K562 (cell line): ENCODE measurements around the gene ADGRE3. TPM values are rescaled to one million over a fixed set of nuclear protein-coding genes. Genes with fewer than 3 reads are reported as not detected.

Experiments
- polyA plus RNA-seq, 8 experiments: library from polyadenylated mRNA; depleted of rRNA in 4 of 8; stranded (reverse) in 5 of 8; unstranded in 3 of 8; fragments of >200 nt; fragmentation: Nextera tagmentation in 2 of 8; fragmentation: Illumina TruSeq in 1 of 8; extraction: Ambion mirVana in 2 of 8; extraction: Trizol in 1 of 8; gene quantifications; 2 replicates each; pipeline versions ENCODE4 v1.2.1 to v1.2.3, GENCODE V29; 2011 to 2014; ENCODE audit warnings: inconsistent platforms in 1 of 8, missing spikeins in 1 of 8
- total RNA-seq, 7 experiments: library from RNA; depleted of rRNA in 6 of 7; stranded (reverse); fragments of >200 nt in 6 of 7; fragmentation: Illumina TruSeq in 2 of 7; extraction: Trizol in 2 of 7; gene quantifications; 2 replicates each; pipeline versions ENCODE4 v1.2.1 to v1.2.3, GENCODE V29; 2011 to 2021; ENCODE audit warnings: low replicate concordance in 1 of 7
- TF ChIP-seq, protein P1 (sequence below): fragments of 200-600 bp; sonication (generic); IDR thresholded peaks from one replicate; pipeline ENCODE4 v1.6.1; 2012; ENCODE audit warnings: mild to moderate bottlenecking, low read depth, low read length, inconsistent platforms

The ADGRE3 gene
- total and polyA plus RNA-seq, 9 of the 15 experiments (the other 6 are each of a cell fraction or from before 2014, with no cell fraction given), result not detected

DNA sequence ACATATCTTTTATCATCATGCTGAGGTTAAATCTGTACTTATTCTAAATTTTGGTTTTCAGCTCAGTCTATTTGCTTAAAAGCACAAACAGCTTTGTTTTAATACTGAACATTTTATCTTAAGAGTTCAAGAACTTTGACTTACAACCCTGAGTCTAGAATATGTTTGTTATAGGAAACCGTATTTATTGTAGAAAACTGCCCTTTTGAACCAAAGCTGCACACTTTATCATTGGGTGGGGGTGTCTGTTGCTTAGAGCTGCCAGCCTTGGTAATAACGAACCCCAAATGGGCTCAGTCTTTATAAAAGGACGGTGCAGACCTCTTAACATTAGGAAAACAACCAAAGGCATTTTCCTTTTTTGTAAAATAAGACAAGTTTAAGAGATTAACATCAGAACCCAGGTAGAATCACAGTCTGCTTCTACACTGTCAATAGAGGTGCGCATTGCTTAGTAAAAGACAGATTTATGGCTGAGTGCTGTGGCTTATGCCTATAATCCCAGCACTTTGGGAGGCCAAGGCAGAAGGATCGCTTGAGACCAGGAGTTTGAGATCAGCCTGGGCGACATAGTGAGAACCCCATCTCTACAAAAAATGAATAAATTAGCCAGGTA, 14.7 kb downstream of the ADGRE3 start (continued):
- TF ChIP-seq, protein P1, sequence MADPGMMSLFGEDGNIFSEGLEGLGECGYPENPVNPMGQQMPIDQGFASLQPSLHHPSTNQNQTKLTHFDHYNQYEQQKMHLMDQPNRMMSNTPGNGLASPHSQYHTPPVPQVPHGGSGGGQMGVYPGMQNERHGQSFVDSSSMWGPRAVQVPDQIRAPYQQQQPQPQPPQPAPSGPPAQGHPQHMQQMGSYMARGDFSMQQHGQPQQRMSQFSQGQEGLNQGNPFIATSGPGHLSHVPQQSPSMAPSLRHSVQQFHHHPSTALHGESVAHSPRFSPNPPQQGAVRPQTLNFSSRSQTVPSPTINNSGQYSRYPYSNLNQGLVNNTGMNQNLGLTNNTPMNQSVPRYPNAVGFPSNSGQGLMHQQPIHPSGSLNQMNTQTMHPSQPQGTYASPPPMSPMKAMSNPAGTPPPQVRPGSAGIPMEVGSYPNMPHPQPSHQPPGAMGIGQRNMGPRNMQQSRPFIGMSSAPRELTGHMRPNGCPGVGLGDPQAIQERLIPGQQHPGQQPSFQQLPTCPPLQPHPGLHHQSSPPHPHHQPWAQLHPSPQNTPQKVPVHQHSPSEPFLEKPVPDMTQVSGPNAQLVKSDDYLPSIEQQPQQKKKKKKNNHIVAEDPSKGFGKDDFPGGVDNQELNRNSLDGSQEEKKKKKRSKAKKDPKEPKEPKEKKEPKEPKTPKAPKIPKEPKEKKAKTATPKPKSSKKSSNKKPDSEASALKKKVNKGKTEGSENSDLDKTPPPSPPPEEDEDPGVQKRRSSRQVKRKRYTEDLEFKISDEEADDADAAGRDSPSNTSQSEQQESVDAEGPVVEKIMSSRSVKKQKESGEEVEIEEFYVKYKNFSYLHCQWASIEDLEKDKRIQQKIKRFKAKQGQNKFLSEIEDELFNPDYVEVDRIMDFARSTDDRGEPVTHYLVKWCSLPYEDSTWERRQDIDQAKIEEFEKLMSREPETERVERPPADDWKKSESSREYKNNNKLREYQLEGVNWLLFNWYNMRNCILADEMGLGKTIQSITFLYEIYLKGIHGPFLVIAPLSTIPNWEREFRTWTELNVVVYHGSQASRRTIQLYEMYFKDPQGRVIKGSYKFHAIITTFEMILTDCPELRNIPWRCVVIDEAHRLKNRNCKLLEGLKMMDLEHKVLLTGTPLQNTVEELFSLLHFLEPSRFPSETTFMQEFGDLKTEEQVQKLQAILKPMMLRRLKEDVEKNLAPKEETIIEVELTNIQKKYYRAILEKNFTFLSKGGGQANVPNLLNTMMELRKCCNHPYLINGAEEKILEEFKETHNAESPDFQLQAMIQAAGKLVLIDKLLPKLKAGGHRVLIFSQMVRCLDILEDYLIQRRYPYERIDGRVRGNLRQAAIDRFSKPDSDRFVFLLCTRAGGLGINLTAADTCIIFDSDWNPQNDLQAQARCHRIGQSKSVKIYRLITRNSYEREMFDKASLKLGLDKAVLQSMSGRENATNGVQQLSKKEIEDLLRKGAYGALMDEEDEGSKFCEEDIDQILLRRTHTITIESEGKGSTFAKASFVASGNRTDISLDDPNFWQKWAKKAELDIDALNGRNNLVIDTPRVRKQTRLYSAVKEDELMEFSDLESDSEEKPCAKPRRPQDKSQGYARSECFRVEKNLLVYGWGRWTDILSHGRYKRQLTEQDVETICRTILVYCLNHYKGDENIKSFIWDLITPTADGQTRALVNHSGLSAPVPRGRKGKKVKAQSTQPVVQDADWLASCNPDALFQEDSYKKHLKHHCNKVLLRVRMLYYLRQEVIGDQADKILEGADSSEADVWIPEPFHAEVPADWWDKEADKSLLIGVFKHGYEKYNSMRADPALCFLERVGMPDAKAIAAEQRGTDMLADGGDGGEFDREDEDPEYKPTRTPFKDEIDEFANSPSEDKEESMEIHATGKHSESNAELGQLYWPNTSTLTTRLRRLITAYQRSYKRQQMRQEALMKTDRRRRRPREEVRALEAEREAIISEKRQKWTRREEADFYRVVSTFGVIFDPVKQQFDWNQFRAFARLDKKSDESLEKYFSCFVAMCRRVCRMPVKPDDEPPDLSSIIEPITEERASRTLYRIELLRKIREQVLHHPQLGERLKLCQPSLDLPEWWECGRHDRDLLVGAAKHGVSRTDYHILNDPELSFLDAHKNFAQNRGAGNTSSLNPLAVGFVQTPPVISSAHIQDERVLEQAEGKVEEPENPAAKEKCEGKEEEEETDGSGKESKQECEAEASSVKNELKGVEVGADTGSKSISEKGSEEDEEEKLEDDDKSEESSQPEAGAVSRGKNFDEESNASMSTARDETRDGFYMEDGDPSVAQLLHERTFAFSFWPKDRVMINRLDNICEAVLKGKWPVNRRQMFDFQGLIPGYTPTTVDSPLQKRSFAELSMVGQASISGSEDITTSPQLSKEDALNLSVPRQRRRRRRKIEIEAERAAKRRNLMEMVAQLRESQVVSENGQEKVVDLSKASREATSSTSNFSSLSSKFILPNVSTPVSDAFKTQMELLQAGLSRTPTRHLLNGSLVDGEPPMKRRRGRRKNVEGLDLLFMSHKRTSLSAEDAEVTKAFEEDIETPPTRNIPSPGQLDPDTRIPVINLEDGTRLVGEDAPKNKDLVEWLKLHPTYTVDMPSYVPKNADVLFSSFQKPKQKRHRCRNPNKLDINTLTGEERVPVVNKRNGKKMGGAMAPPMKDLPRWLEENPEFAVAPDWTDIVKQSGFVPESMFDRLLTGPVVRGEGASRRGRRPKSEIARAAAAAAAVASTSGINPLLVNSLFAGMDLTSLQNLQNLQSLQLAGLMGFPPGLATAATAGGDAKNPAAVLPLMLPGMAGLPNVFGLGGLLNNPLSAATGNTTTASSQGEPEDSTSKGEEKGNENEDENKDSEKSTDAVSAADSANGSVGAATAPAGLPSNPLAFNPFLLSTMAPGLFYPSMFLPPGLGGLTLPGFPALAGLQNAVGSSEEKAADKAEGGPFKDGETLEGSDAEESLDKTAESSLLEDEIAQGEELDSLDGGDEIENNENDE, result peak; percentile 91
